Ovary (tissue), 9 donors: ENCODE results near the gene FYCO1. TPM values are rescaled to one million over a fixed set of nuclear protein-coding genes. Genes with fewer than 3 reads are reported as not detected.

ENCODE experiments used
- DNase-seq, 5 donors: peaks; one replicate each; pipeline ENCODE4 v3.0.0-alpha.2; 2019 to 2020
- H3K27ac ChIP-seq, 2 donors: fragments of 200-600 bp; one replicate each; pipeline versions ENCODE4 v1.5.1 to v1.8.0; 2019 to 2022
- H3K27me3 ChIP-seq: fragments of 200-600 bp; one replicate; pipeline ENCODE4 v1.8.0; 2022
- H3K36me3 ChIP-seq: fragments of 200-600 bp; sonication (generic); one replicate; pipeline ENCODE4 v1.5.1; 2019
- H3K4me1 ChIP-seq: one replicate; pipeline ENCODE4 v1.8.1; 2013; ENCODE audit warnings: mild to moderate bottlenecking, moderate library complexity; ENCODE audit not compliant: insufficient read depth
- H3K4me3 ChIP-seq: fragments of 200-600 bp; sonication (generic); one replicate; pipeline ENCODE4 v1.5.1; 2017
- H3K9me3 ChIP-seq, 2 donors: fragments of 200-600 bp in 1 of 2; sonication (generic) in 1 of 2; one replicate each; pipeline versions ENCODE4 v1.5.1 to v1.8.1; 2013 to 2019; ENCODE audit warnings: mild to moderate bottlenecking in 1 of 2, moderate library complexity in 1 of 2
- CTCF ChIP-seq, 3 donors: fragments of 450-650 bp in 2 of 3; fragments of 200-600 bp in 1 of 3; IDR thresholded peaks; one replicate each; pipeline versions ENCODE4 v1.5.1 to v1.8.0; 2016 to 2022; ENCODE audit warnings: antibody characterized with exemption in 3 of 3, mild to moderate bottlenecking in 1 of 3
- EP300 ChIP-seq: sonication (generic); formaldehyde crosslinking; IDR thresholded peaks from one replicate; pipeline ENCODE4 v1.6.1; 2017; ENCODE audit warnings: antibody characterized with exemption
- POLR2A ChIP-seq: fragments of 450-650 bp; IDR thresholded peaks from one replicate; pipeline ENCODE4 v1.6.1; 2017; ENCODE audit warnings: antibody characterized with exemption, mild to moderate bottlenecking, moderate library complexity
- WGBS, 3 donors: extraction: QIAGEN DNeasy Blood & Tissue Kit in 1 of 3; methylation state at CpG; one replicate each; pipeline versions ENCODE4 v1.1.5 to v1.1.7; 2013 to 2017; 5-methylcytosine and 5-hydroxymethylcytosine counted together
- intact Hi-C, 4 donors: fragments of 100-400 bp; cut with DNase I; formaldehyde crosslinking; loops; one replicate each; pipeline versions ENCODE4 v1.11.0 to v1.15.1; 2022 to 2023
- polyA plus RNA-seq, 2 donors: library from polyadenylated mRNA; stranded (reverse); fragments of 200-250 nt in 1 of 2; fragments of 350-450 nt in 1 of 2; fragmentation: Illumina TruSeq in 1 of 2; extraction: RNeasy Lipid Tissue Mini Kit (QIAGEN cat#74804) in 1 of 2; gene quantifications; one replicate each; pipeline ENCODE4 v1.2.3, GENCODE V29; 2013 to 2014
- total RNA-seq, 7 donors: library from RNA; depleted of rRNA in 2 of 7; stranded (reverse); fragments of >200 nt in 2 of 7; fragmentation: NEBNext Ultra II Directional in 3 of 7; extraction: Animal tissue kit (Norgen Biotek cat#: 25700) in 3 of 7; gene quantifications; one replicate each; pipeline versions ENCODE4 v1.1.0 to v1.2.4, GENCODE V29; 2016 to 2023
- donor health status: DM: no; HTN: no; CAD: no; lungs with moderate emphysema.
- donor health status: DM: no; HTN: no; CAD: no.
- donor health status: Bipolar disorder and iron deficiency.
- donor health status: DM: yes; HTN: yes; CAD: no.
- donor health status: DM: no; HTN: no; CAD: no.
- donor health status: DM: yes; HTN: yes; CAD: no.

Gene FYCO1
- total and polyA plus RNA-seq, 9 donors: 30.2 to 81.0 (median 52.8) TPM

DNA sequence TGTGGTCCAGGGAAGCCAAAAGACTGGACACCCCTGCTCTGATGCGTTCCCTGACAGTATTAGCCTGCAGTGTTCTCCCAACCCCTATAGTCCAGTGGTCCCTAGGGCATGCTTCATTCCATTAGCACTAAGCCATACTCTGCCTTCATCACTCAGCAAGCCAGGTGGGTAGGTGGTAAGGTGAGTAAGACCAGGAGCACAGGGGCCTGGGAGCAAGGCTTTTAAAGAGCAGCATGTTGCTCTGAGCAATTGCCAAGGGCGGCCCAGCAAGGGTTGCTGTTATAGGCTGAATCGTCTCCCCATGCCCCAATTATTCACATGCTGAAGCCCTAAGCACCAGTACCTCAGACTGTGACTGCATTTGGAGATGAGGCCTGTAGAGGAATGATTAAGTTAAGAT, 41.3 kb downstream of the FYCO1 start:
- Histone ChIP-seq H3K27me3 (no peaks in the 10 kb centered on the region), H3K4me1 (no peaks in the 10 kb centered on the region), H3K4me3 (no peak overlapping the region), H3K9me3 (no peaks in the 10 kb centered on the region), H3K36me3 (no peaks in the 10 kb centered on the region), H3K27ac (no peak overlapping the region)
- no peak for TF ChIP-seq POLR2A
- TF ChIP-seq EP300: no peak
- TF ChIP-seq CTCF (IDR thresholded peaks at IDR 0.05): no peak
- intact Hi-C loops: loop anchor here in 1 of 4 donors (5.0 kb wide), 1 partner anchor 108 kb away; no protein-coding TSS in a partner anchor
- 94 to 98% (median 95%) methylated on average over 3 of the region's 3 CpGs for WGBS, 3 donors
- no peak for DNase-seq

GRCh38 chr3:45953536-45953935, 42.1 kb downstream of the FYCO1 start:
- Histone ChIP-seq H3K4me1 (peaks cover 2% of the 10 kb centered on the region), H3K27me3 (no peaks in the 10 kb centered on the region), H3K4me3 (no peak overlapping the region), H3K9me3 (no peaks in the 10 kb centered on the region), H3K27ac (no peak overlapping the region), H3K36me3 (no peaks in the 10 kb centered on the region)
- WGBS, 3 donors: 79 to 88% (median 81%) methylated on average over 4 of the region's 4 CpGs
- intact Hi-C loops: loop anchor here in 1 of 4 donors (5.0 kb wide), 1 partner anchor 109 kb away; no protein-coding TSS in a partner anchor
- TF ChIP-seq CTCF (IDR thresholded peaks at IDR 0.05) (no peak), POLR2A (no peak), EP300 (no peak)
- DNase-seq: no peak

GRCh38 chr3:45952456-45952855, 43.2 kb downstream of the FYCO1 start:
- no peak overlapping the region for H3K27ac ChIP-seq

GRCh38 chr3:45951946-45952345, 43.7 kb downstream of the FYCO1 start:
- H3K27ac ChIP-seq: no peak overlapping the region
- peaks cover 4% of the 10 kb centered on the region for H3K4me1 ChIP-seq
- H3K4me3 ChIP-seq: no peak overlapping the region
- H3K36me3 ChIP-seq: no peaks in the 10 kb centered on the region
- H3K9me3 ChIP-seq: no peaks in the 10 kb centered on the region
- no peaks in the 10 kb centered on the region for H3K27me3 ChIP-seq
- 86 to 91% (median 88%) methylated on average over 6 of the region's 6 CpGs for WGBS, 3 donors
- DNase-seq: no peak
- TF ChIP-seq POLR2A (no peak), CTCF (IDR thresholded peaks at IDR 0.05) (no peak), EP300 (no peak)
- intact Hi-C loops: loop anchor here in 1 of 4 donors (5.0 kb wide), 1 partner anchor 110 kb away; no protein-coding TSS in a partner anchor

More at GRCh38 chr3:45952456-45952855, 43.2 kb downstream of the FYCO1 start:
- intact Hi-C loops: loop anchor here in 1 of 4 donors (5.0 kb wide), 1 partner anchor 110 kb away; no protein-coding TSS in a partner anchor
- 77 to 85% (median 78%) methylated on average over 4 of the region's 4 CpGs for WGBS, 3 donors
- Histone ChIP-seq H3K36me3 (no peaks in the 10 kb centered on the region), H3K4me3 (no peak overlapping the region), H3K27me3 (no peaks in the 10 kb centered on the region), H3K9me3 (no peaks in the 10 kb centered on the region), H3K4me1 (peaks cover 4% of the 10 kb centered on the region)
- TF ChIP-seq CTCF (IDR thresholded peaks at IDR 0.05): no peak
- no peak for TF ChIP-seq POLR2A
- TF ChIP-seq EP300: no peak
- no peak for DNase-seq
